ENCODE data around the gene PRPH. TPM values are rescaled to one million over a fixed set of nuclear protein-coding genes. Genes with fewer than 3 reads are reported as not detected.

The PRPH gene
- total and polyA plus RNA-seq, 2 of the 13 experiments (the other 11 are each of a cell fraction or from before 2014, with no cell fraction given): 0.12 TPM; not detected in 1

DNA sequence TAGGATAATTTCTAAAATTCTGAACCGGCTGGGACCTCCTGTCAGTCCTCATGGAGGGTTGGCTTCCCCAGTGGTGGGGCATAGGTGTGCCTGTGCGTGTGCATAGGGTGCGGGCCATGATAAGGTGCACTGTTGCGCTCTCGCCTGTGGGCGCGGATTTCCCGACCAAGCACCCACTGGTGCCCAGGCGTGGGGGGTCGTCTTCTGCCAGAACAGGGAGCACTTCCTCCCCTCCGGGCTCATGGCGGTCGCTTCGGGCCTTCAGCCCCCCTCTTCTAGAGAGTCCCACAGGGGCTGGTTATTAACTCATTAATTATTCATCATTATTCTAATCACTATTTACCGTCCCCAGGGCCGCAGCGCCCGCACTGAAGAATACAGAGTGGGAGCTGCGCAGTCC lies 39.3 kb downstream of the PRPH start:
- WGBS (ENCODE audit: low lambda C conversion rate): 91% methylated on average over 12 of the region's 19 CpGs
- peaks cover 3 to 16% of the 10 kb centered on the region in 2 experiments; a peak in 4 of 5 replicates for H3K36me3 ChIP-seq (replicated peaks in 1 of 2; ENCODE audit: control insufficient read depth in 1 of 2, insufficient read depth in 2 of 2, low read length in 2 of 2)
- intact Hi-C loops (cut with micrococcal nuclease; ENCODE audit: unreplicated experiment) (no loop called here), in situ Hi-C loops (cut with HindIII; ENCODE audit: extremely low pct_ligation_motif_present, low pct_unique_long_range_greater_than_20kb) (no loop called here)
- no peaks in the 10 kb centered on the region for H3K9me3 ChIP-seq (ENCODE audit: low read length)
- FAIRE-seq: no peak
- peaks cover 30% of the 10 kb centered on the region for H3K4me1 ChIP-seq (ENCODE audit: insufficient read depth, low read length)
- H3K4me3 ChIP-seq (replicated peaks in 1 of 3; ENCODE audit: insufficient read depth in 1 of 3, low read depth in 2 of 3, low read length in 3 of 3): no peak overlapping the region
- DNase-seq (ENCODE audit: low spot score): no peak
- no peak for ATAC-seq
- no TSS peak for BruUV-seq (replicated peaks)
- H4K20me1 ChIP-seq (ENCODE audit: insufficient read depth, low read length): no peaks in the 10 kb centered on the region
- no peaks in the 10 kb centered on the region for H3K79me2 ChIP-seq (ENCODE audit: insufficient read depth, low read length)
- ChIA-PET POLR2A (interaction anchor here (1.0 kb wide), 1 partner anchor 13 kb away, joined by 3 read pairs; no protein-coding TSS in a partner anchor), CTCF (ENCODE audit: low intra/inter-chr PET ratio, low total read pairs) (no interaction called here)
- no peak overlapping the region for H3K9ac ChIP-seq (ENCODE audit: insufficient read depth, low read depth, low read length)
- no peak overlapping the region for H2AFZ ChIP-seq (ENCODE audit: low read length)
- H3K27ac ChIP-seq (ENCODE audit: extremely low read length, insufficient read depth, low read length): no peak overlapping the region
- no peak overlapping the region for H3K4me2 ChIP-seq (ENCODE audit: low read depth, low read length)
- peaks cover 2 to 36% of the 10 kb centered on the region in 2 experiments; a peak in 4 of 5 replicates for H3K27me3 ChIP-seq (ENCODE audit: control insufficient read depth in 1 of 2, insufficient read depth in 2 of 2, low read length in 2 of 2)
- TF ChIP-seq ZBTB7B (CRISPR knock-in tag; IDR thresholded peaks at IDR 0.05) (no peak), ZSCAN30 (CRISPR knock-in tag; IDR thresholded peaks at IDR 0.05) (no peak), CREB1 (IDR thresholded peaks at IDR 0.05) (no peak), CREB1 (CRISPR knock-in tag; IDR thresholded peaks at IDR 0.05) (no peak), FOSL2 (CRISPR knock-in tag; IDR thresholded peaks at IDR 0.05) (no peak), ZFP41 (CRISPR knock-in tag; IDR thresholded peaks at IDR 0.05; ENCODE audit: borderline replicate concordance) (no peak), ZNF549 (CRISPR knock-in tag; IDR thresholded peaks at IDR 0.05) (no peak), KMT2B (CRISPR knock-in tag; IDR thresholded peaks at IDR 0.05) (no peak), ZNF296 (CRISPR knock-in tag; conservative IDR thresholded peaks at IDR 0.05) (no peak), TIGD3 (CRISPR knock-in tag; IDR thresholded peaks at IDR 0.05; ENCODE audit: borderline replicate concordance) (no peak), MYC (CRISPR knock-in tag; IDR thresholded peaks at IDR 0.05; ENCODE audit: borderline replicate concordance) (no peak), RXRB (CRISPR knock-in tag; IDR thresholded peaks at IDR 0.05; ENCODE audit: borderline replicate concordance) (no peak), MAZ (IDR thresholded peaks at IDR 0.05; ENCODE audit: borderline replicate concordance, low read depth, low read length) (no peak), MAZ (CRISPR knock-in tag; IDR thresholded peaks at IDR 0.05; ENCODE audit: low read depth) (no peak), ZFP82 (CRISPR knock-in tag; IDR thresholded peaks at IDR 0.05; ENCODE audit: borderline replicate concordance) (no peak), JUNB (CRISPR knock-in tag; IDR thresholded peaks at IDR 0.05; ENCODE audit: borderline replicate concordance) (no peak), MEIS1 (CRISPR knock-in tag; IDR thresholded peaks at IDR 0.05; ENCODE audit: borderline replicate concordance) (no peak), SPEN (CRISPR knock-in tag; IDR thresholded peaks at IDR 0.05; ENCODE audit: low read depth) (no peak), DMAP1 (CRISPR knock-in tag; IDR thresholded peaks at IDR 0.05) (no peak)
- TF ChIP-seq, protein P1, sequence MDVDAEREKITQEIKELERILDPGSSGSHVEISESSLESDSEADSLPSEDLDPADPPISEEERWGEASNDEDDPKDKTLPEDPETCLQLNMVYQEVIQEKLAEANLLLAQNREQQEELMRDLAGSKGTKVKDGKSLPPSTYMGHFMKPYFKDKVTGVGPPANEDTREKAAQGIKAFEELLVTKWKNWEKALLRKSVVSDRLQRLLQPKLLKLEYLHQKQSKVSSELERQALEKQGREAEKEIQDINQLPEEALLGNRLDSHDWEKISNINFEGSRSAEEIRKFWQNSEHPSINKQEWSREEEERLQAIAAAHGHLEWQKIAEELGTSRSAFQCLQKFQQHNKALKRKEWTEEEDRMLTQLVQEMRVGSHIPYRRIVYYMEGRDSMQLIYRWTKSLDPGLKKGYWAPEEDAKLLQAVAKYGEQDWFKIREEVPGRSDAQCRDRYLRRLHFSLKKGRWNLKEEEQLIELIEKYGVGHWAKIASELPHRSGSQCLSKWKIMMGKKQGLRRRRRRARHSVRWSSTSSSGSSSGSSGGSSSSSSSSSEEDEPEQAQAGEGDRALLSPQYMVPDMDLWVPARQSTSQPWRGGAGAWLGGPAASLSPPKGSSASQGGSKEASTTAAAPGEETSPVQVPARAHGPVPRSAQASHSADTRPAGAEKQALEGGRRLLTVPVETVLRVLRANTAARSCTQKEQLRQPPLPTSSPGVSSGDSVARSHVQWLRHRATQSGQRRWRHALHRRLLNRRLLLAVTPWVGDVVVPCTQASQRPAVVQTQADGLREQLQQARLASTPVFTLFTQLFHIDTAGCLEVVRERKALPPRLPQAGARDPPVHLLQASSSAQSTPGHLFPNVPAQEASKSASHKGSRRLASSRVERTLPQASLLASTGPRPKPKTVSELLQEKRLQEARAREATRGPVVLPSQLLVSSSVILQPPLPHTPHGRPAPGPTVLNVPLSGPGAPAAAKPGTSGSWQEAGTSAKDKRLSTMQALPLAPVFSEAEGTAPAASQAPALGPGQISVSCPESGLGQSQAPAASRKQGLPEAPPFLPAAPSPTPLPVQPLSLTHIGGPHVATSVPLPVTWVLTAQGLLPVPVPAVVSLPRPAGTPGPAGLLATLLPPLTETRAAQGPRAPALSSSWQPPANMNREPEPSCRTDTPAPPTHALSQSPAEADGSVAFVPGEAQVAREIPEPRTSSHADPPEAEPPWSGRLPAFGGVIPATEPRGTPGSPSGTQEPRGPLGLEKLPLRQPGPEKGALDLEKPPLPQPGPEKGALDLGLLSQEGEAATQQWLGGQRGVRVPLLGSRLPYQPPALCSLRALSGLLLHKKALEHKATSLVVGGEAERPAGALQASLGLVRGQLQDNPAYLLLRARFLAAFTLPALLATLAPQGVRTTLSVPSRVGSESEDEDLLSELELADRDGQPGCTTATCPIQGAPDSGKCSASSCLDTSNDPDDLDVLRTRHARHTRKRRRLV (CRISPR knock-in tag; IDR thresholded peaks at IDR 0.05): no peak
- TF ChIP-seq, protein P2, sequence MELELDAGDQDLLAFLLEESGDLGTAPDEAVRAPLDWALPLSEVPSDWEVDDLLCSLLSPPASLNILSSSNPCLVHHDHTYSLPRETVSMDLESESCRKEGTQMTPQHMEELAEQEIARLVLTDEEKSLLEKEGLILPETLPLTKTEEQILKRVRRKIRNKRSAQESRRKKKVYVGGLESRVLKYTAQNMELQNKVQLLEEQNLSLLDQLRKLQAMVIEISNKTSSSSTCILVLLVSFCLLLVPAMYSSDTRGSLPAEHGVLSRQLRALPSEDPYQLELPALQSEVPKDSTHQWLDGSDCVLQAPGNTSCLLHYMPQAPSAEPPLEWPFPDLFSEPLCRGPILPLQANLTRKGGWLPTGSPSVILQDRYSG (CRISPR knock-in tag; IDR thresholded peaks at IDR 0.05): no peak

All from HepG2 (cell line).